Measurements from ENCODE around the gene RPIA. TPM values are rescaled to one million over a fixed set of nuclear protein-coding genes. Genes with fewer than 3 reads are reported as not detected.

RPIA gene
- total RNA-seq, 2 experiments from 2014 or later = 31.6 to 68.1 TPM

DNA sequence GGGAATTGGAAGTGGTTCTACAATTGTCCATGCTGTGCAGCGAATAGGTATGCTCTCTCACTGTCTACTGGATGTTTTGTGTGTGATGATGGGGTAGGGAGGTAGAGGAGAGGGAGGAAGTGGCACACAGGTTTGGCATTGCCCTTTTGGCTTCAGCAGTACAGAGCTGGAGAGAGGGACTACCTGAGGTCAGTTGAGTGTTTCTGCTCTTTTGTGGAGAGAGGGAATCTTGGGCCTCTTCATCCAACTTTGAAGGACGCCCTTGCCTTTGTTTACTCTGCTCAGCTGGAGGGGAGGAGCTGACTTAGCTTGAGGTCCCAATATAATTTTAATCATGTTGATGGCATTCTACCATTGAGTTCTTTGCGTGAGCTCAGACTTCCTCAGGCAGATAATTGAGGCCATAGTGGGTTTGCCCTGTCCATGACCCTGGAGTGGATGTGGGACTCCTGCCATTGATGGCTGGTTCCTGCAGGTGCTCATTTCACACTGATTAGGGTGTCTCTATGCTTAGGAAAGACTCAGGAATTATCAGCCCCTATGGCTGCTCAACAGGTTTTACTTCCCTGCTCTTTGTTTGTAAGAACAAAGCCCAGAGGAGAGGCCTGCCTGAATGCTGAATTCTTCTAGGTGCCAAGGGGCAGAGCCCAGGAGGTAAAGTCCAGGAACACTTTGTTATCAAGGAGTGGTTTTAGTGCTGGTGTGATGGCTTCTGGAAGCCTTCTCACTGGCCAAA lies 7.2 kb downstream of the RPIA start:
- ChIA-PET POLR2A (no interaction called here), CTCF (ENCODE audit: unreplicated experiment) (no interaction called here)
- Histone ChIP-seq H3K9me2 (ENCODE audit: insufficient read depth, low read length) (no peaks in the 10 kb centered on the region), H3K4me2 (ENCODE audit: low read length) (no peak overlapping the region), H2AFZ (ENCODE audit: low read length) (no peak overlapping the region), H3K4me1 (ENCODE audit: insufficient read depth, low read length, poor library complexity, severe bottlenecking) (peaks cover 7% of the 10 kb centered on the region), H3K4me3 (ENCODE audit: low read depth, low read length, poor library complexity, severe bottlenecking) (no peak overlapping the region), H3K36me3 (ENCODE audit: insufficient read depth, low read length) (peaks cover 75% of the 10 kb centered on the region), H3K27ac (ENCODE audit: low read depth, low read length, poor library complexity, severe bottlenecking) (no peak overlapping the region), H4K20me1 (ENCODE audit: insufficient read depth, low read length) (peaks cover 3% of the 10 kb centered on the region; the same call in 1 of the 2 replicates), H3K79me2 (ENCODE audit: insufficient read depth, low read depth, low read length) (peaks cover 52% of the 10 kb centered on the region), H3K9me3 (ENCODE audit: low read length) (no peaks in the 10 kb centered on the region)
- intact Hi-C loops (cut with micrococcal nuclease; ENCODE audit: unreplicated experiment) = no loop called here
- TF ChIP-seq, protein P1, sequence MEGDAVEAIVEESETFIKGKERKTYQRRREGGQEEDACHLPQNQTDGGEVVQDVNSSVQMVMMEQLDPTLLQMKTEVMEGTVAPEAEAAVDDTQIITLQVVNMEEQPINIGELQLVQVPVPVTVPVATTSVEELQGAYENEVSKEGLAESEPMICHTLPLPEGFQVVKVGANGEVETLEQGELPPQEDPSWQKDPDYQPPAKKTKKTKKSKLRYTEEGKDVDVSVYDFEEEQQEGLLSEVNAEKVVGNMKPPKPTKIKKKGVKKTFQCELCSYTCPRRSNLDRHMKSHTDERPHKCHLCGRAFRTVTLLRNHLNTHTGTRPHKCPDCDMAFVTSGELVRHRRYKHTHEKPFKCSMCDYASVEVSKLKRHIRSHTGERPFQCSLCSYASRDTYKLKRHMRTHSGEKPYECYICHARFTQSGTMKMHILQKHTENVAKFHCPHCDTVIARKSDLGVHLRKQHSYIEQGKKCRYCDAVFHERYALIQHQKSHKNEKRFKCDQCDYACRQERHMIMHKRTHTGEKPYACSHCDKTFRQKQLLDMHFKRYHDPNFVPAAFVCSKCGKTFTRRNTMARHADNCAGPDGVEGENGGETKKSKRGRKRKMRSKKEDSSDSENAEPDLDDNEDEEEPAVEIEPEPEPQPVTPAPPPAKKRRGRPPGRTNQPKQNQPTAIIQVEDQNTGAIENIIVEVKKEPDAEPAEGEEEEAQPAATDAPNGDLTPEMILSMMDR (conservative IDR thresholded peaks at IDR 0.05; ENCODE audit: low read length) = no peak
- no peak for TF ChIP-seq EZH2phosphoT487 (IDR thresholded peaks at IDR 0.05; ENCODE audit: borderline replicate concordance, low read depth, low read length)
- no TSS peak for BruUV-seq (replicated peaks)
- DNase-seq (ENCODE audit: low spot score) = no peak

DNA sequence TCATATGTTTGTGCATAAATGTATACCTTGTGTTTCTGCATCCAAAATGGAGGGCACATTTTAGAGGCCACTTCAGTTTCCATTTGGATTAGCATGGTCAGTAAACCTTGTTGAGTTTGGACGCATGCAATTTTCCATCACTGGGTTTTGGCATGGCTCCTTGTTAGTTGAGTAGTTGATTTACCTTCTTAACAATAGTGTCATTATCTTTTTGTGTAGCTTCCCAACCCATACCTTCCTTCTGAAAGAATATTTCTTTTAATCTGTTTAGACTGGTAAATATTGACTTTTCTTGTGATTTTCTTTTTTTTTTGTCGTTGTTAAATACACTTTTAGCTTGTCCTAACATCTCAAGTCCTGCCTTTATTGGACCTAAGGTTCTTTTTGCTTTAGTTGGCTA lies 15.5 kb downstream of the RPIA start:
- Histone ChIP-seq H3K4me3 (ENCODE audit: low read depth, low read length, poor library complexity, severe bottlenecking) (no peak overlapping the region), H3K4me1 (ENCODE audit: insufficient read depth, low read length, poor library complexity, severe bottlenecking) (no peaks in the 10 kb centered on the region), H3K36me3 (ENCODE audit: insufficient read depth, low read length) (peaks cover 65% of the 10 kb centered on the region), H2AFZ (ENCODE audit: low read length) (no peak overlapping the region), H3K4me2 (ENCODE audit: low read length) (no peak overlapping the region), H3K79me2 (ENCODE audit: insufficient read depth, low read depth, low read length) (no peaks in the 10 kb centered on the region), H3K9me3 (ENCODE audit: low read length) (no peaks in the 10 kb centered on the region), H3K27ac (ENCODE audit: low read depth, low read length, poor library complexity, severe bottlenecking) (no peak overlapping the region), H3K9me2 (ENCODE audit: insufficient read depth, low read length) (no peaks in the 10 kb centered on the region), H4K20me1 (ENCODE audit: insufficient read depth, low read length) (no peaks in the 10 kb centered on the region)
- POLR2A ChIA-PET = no interaction called here
- CTCF ChIA-PET (ENCODE audit: unreplicated experiment) = no interaction called here
- no peak for DNase-seq (ENCODE audit: low spot score)
- TF ChIP-seq, protein P1 (conservative IDR thresholded peaks at IDR 0.05; ENCODE audit: low read length) = no peak
- no peak for TF ChIP-seq EZH2phosphoT487 (IDR thresholded peaks at IDR 0.05; ENCODE audit: borderline replicate concordance, low read depth, low read length)
- no TSS peak for BruUV-seq (replicated peaks)
- intact Hi-C loops (cut with micrococcal nuclease; ENCODE audit: unreplicated experiment) = no loop called here

DNA sequence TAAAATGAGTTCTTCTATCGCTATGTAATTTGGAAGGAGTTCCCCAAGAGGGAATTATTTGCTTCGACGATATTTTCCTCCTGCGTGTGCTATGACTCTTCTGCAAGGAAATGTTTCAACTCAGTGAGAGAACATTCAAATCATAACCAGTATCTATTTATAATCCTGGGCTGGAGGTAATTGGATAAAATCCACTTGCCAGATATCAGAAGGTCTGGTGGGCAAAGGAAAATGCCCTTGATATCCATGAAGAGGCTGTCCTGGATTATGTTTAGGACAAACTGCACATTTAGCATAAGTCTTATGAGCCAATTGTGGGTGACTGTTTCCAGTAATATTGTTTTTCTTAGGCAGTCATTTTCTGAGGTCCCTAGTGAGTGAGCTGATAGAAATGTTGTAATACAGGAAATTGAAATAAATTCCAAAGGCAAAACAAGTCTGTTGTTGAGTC lies 17.7 kb downstream of the RPIA start:
- ChIA-PET CTCF (ENCODE audit: unreplicated experiment) (no interaction called here), POLR2A (interaction anchor here (1.2 kb wide), 1 partner anchor 13 kb away, joined by 3 read pairs; no protein-coding TSS in a partner anchor)
- no peaks in the 10 kb centered on the region for H3K9me2 ChIP-seq (ENCODE audit: insufficient read depth, low read length)
- H3K9me3 ChIP-seq (ENCODE audit: low read length) = no peaks in the 10 kb centered on the region
- no peak for DNase-seq (ENCODE audit: low spot score)
- no TSS peak for BruUV-seq (replicated peaks)
- H3K4me3 ChIP-seq (ENCODE audit: low read depth, low read length, poor library complexity, severe bottlenecking) = no peak overlapping the region
- H3K27ac ChIP-seq (ENCODE audit: low read depth, low read length, poor library complexity, severe bottlenecking) = no peak overlapping the region
- intact Hi-C loops (cut with micrococcal nuclease; ENCODE audit: unreplicated experiment) = no loop called here
- H3K4me1 ChIP-seq (ENCODE audit: insufficient read depth, low read length, poor library complexity, severe bottlenecking) = no peaks in the 10 kb centered on the region
- peaks cover 61% of the 10 kb centered on the region for H3K36me3 ChIP-seq (ENCODE audit: insufficient read depth, low read length)
- no peaks in the 10 kb centered on the region for H4K20me1 ChIP-seq (ENCODE audit: insufficient read depth, low read length)
- 0 out of 2 replicates have a peak, but pooled peaks cover 3% of the 10 kb centered on the region for H3K79me2 ChIP-seq (ENCODE audit: insufficient read depth, low read depth, low read length)
- no peak overlapping the region for H2AFZ ChIP-seq (ENCODE audit: low read length)
- TF ChIP-seq, protein P1 (conservative IDR thresholded peaks at IDR 0.05; ENCODE audit: low read length) = no peak
- TF ChIP-seq EZH2phosphoT487 (IDR thresholded peaks at IDR 0.05; ENCODE audit: borderline replicate concordance, low read depth, low read length) = no peak
- no peak overlapping the region for H3K4me2 ChIP-seq (ENCODE audit: low read length)
